ENCODE results near the gene SALL2. TPM values are rescaled to one million over a fixed set of nuclear protein-coding genes. Genes with fewer than 3 reads are reported as not detected.

SALL2 gene
- total and polyA plus RNA-seq, 2 of the 8 experiments (the other 6 are each of a cell fraction or from before 2014, with no cell fraction given) = 310 to 360 TPM

- TF ChIP-seq, protein P1, sequence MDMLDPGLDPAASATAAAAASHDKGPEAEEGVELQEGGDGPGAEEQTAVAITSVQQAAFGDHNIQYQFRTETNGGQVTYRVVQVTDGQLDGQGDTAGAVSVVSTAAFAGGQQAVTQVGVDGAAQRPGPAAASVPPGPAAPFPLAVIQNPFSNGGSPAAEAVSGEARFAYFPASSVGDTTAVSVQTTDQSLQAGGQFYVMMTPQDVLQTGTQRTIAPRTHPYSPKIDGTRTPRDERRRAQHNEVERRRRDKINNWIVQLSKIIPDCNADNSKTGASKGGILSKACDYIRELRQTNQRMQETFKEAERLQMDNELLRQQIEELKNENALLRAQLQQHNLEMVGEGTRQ (IDR thresholded peaks at IDR 0.05; ENCODE audit: low read length) = no peak
- TF ChIP-seq MAFK (IDR thresholded peaks at IDR 0.05; ENCODE audit: low read depth, low read length) = no peak
- no peak for TF ChIP-seq SUZ12 (IDR thresholded peaks at IDR 0.05; ENCODE audit: low read length)
- no peak for TF ChIP-seq EGR1 (IDR thresholded peaks at IDR 0.05; ENCODE audit: borderline replicate concordance, low read depth, low read length)
- TF ChIP-seq ATF2 (IDR thresholded peaks at IDR 0.05; ENCODE audit: low read length) = no peak; the same call in 1 of the 2 replicates
- no peak for TF ChIP-seq HDAC6 (IDR thresholded peaks at IDR 0.05; ENCODE audit: low read depth, low read length)
- no peak for TF ChIP-seq MAX (IDR thresholded peaks at IDR 0.05)
- peak; percentile 9; the same call in 1 of the 2 replicates for TF ChIP-seq YY1 (IDR thresholded peaks at IDR 0.05; ENCODE audit: low read depth, low read length)
- TF ChIP-seq NANOG (IDR thresholded peaks at IDR 0.05; ENCODE audit: insufficient read depth, low read depth, low read length, poor library complexity, severe bottlenecking) = no peak
- no peak for TF ChIP-seq TCF12 (IDR thresholded peaks at IDR 0.05; ENCODE audit: low read depth, low read length)
- TF ChIP-seq POLR2AphosphoS5 (IDR thresholded peaks at IDR 0.05; ENCODE audit: low read depth, low read length) = peak; percentile 84
- no peak for TF ChIP-seq CREB1 (IDR thresholded peaks at IDR 0.05)
- peak; percentile 40 for TF ChIP-seq ASH2L (IDR thresholded peaks at IDR 0.05; ENCODE audit: low read length)
- TF ChIP-seq POU5F1 (IDR thresholded peaks at IDR 0.05; ENCODE audit: low read depth, low read length) = no peak
- peak; percentile 37; the same call in 1 of the 2 replicates for TF ChIP-seq SRF (IDR thresholded peaks at IDR 0.05; ENCODE audit: low read depth, low read length)
- TF ChIP-seq SIX5 (IDR thresholded peaks at IDR 0.05; ENCODE audit: low read depth, low read length) = no peak
- peak; percentile 85 for TF ChIP-seq TBP (IDR thresholded peaks at IDR 0.05; ENCODE audit: low read depth, low read length)
- TF ChIP-seq, protein P2, sequence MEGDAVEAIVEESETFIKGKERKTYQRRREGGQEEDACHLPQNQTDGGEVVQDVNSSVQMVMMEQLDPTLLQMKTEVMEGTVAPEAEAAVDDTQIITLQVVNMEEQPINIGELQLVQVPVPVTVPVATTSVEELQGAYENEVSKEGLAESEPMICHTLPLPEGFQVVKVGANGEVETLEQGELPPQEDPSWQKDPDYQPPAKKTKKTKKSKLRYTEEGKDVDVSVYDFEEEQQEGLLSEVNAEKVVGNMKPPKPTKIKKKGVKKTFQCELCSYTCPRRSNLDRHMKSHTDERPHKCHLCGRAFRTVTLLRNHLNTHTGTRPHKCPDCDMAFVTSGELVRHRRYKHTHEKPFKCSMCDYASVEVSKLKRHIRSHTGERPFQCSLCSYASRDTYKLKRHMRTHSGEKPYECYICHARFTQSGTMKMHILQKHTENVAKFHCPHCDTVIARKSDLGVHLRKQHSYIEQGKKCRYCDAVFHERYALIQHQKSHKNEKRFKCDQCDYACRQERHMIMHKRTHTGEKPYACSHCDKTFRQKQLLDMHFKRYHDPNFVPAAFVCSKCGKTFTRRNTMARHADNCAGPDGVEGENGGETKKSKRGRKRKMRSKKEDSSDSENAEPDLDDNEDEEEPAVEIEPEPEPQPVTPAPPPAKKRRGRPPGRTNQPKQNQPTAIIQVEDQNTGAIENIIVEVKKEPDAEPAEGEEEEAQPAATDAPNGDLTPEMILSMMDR (IDR thresholded peaks at IDR 0.05; ENCODE audit: control extremely low read depth in 1 of 3, insufficient read depth in 1 of 3, low read depth in 1 of 3, low read length in 3 of 3) = no peak
- TF ChIP-seq SP1 (IDR thresholded peaks at IDR 0.05; ENCODE audit: low read depth, low read length) = peak; percentile 63
- no peak for TF ChIP-seq KDM5A (IDR thresholded peaks at IDR 0.05; ENCODE audit: low read length)
- TF ChIP-seq EP300 (IDR thresholded peaks at IDR 0.05; ENCODE audit: borderline replicate concordance in 1 of 2, low read depth in 2 of 2, low read length in 2 of 2) = no peak; a peak in 1 of 3 replicates
Measured at GRCh38 chr14:21534576-21534975, 8.4 kb upstream of the SALL2 start (continued).
